Erythroblast (primary cell): Measurements from ENCODE around the gene TAP2.

Source experiments
- GATA1 ChIP-seq: IDR thresholded peaks from 2 replicates; pipeline ENCODE4 v1.6.1; 2011; ENCODE audit warnings: low read depth, mild to moderate bottlenecking, control low read depth, low read length, moderate library complexity
- POLR2A ChIP-seq: IDR thresholded peaks from 2 replicates; pipeline ENCODE4 v1.6.1; 2011; ENCODE audit warnings: mild to moderate bottlenecking, low read length

- TF ChIP-seq POLR2A = no peak
- TF ChIP-seq GATA1 = no peak
Measured at GRCh38 chr6:32815115-32815514, 23.4 kb downstream of the TAP2 start.
